Measurements from ENCODE around the gene ISX.

ISX gene

GRCh38 chr22:35034963-35035362 lies 31.0 kb upstream of the ISX start:
- DNase-seq (ENCODE audit: low read depth in 1 of 2, low spot score in 1 of 2) = no peak
- Histone ChIP-seq H3K27ac (replicated peaks) (no peak overlapping the region), H3K4me3 (replicated peaks; ENCODE audit: insufficient read depth, low read length) (no peak overlapping the region), H3K27me3 (ENCODE audit: insufficient read depth, poor library complexity, severe bottlenecking) (no peaks in the 10 kb centered on the region)
- TF ChIP-seq CTCF (IDR thresholded peaks at IDR 0.05; ENCODE audit: insufficient read depth, low read length) (no peak), SPI1 (IDR thresholded peaks at IDR 0.05; ENCODE audit: borderline replicate concordance, low read depth) (no peak), GABPA (IDR thresholded peaks at IDR 0.05; ENCODE audit: low read depth) (no peak), REST (IDR thresholded peaks at IDR 0.05; ENCODE audit: insufficient replicate concordance, low read depth) (no peak), POLR2AphosphoS5 (IDR thresholded peaks at IDR 0.05; ENCODE audit: low read depth) (no peak)

- Histone ChIP-seq H3K4me3 (replicated peaks; ENCODE audit: insufficient read depth, low read length) (no peak overlapping the region), H3K27me3 (ENCODE audit: insufficient read depth, poor library complexity, severe bottlenecking) (no peaks in the 10 kb centered on the region), H3K27ac (replicated peaks) (no peak overlapping the region)
- TF ChIP-seq CTCF (IDR thresholded peaks at IDR 0.05; ENCODE audit: insufficient read depth, low read length) = peak; percentile 14
- TF ChIP-seq SPI1 (IDR thresholded peaks at IDR 0.05; ENCODE audit: borderline replicate concordance, low read depth) = no peak
- DNase-seq (ENCODE audit: low read depth in 1 of 2, low spot score in 1 of 2) = no peak
Measured at GRCh38 chr22:35037089-35037488, 28.9 kb upstream of the ISX start.

GRCh38 chr22:35039625-35040024 lies 26.3 kb upstream of the ISX start:
- TF ChIP-seq REST (IDR thresholded peaks at IDR 0.05; ENCODE audit: insufficient replicate concordance, low read depth) (no peak), SPI1 (IDR thresholded peaks at IDR 0.05; ENCODE audit: borderline replicate concordance, low read depth) (no peak), CTCF (IDR thresholded peaks at IDR 0.05; ENCODE audit: insufficient read depth, low read length) (no peak), GABPA (IDR thresholded peaks at IDR 0.05; ENCODE audit: low read depth) (no peak), POLR2AphosphoS5 (IDR thresholded peaks at IDR 0.05; ENCODE audit: low read depth) (no peak)
- Histone ChIP-seq H3K4me3 (replicated peaks; ENCODE audit: insufficient read depth, low read length) (no peak overlapping the region), H3K27me3 (ENCODE audit: insufficient read depth, poor library complexity, severe bottlenecking) (no peaks in the 10 kb centered on the region), H3K27ac (replicated peaks) (no peak overlapping the region)
- DNase-seq (ENCODE audit: low read depth in 1 of 2, low spot score in 1 of 2) = no peak

GRCh38 chr22:35043252-35043933 lies 22.6 kb upstream of the ISX start:
- TF ChIP-seq POLR2AphosphoS5 (IDR thresholded peaks at IDR 0.05; ENCODE audit: low read depth) (no peak), SPI1 (IDR thresholded peaks at IDR 0.05; ENCODE audit: borderline replicate concordance, low read depth) (no peak), REST (IDR thresholded peaks at IDR 0.05; ENCODE audit: insufficient replicate concordance, low read depth) (no peak), CTCF (IDR thresholded peaks at IDR 0.05; ENCODE audit: insufficient read depth, low read length) (peak; percentile 5), GABPA (IDR thresholded peaks at IDR 0.05; ENCODE audit: low read depth) (no peak)
- Histone ChIP-seq H3K4me3 (replicated peaks; ENCODE audit: insufficient read depth, low read length) (no peak overlapping the region), H3K27ac (replicated peaks) (no peak overlapping the region), H3K27me3 (ENCODE audit: insufficient read depth, poor library complexity, severe bottlenecking) (no peaks in the 10 kb centered on the region)
- DNase-seq (ENCODE audit: low read depth in 1 of 2, low spot score in 1 of 2) = peak in 1 of 2 experiments; percentile 3

Data from HL-60 (cell line).